Hematopoietic multipotent progenitor cell treated with erythropoietin and hydrocortisone succinate and interleukin-3 and kit ligand, for 17 days (in vitro differentiated cells): ENCODE data around the gene PKN1.

Source experiments
- DNase-seq: peaks from one replicate; pipeline ENCODE4 v3.0.0-alpha.2; 2015; ENCODE audit warnings: low spot score

PKN1 gene

GRCh38 chr19:14406645-14407401 lies 26.3 kb upstream of the PKN1 start:
- DNase-seq: no peak

- no peak for DNase-seq
Observed at GRCh38 chr19:14407605-14408484, 25.3 kb upstream of the PKN1 start.

- DNase-seq: no peak
Observed at GRCh38 chr19:14408491-14409145, 24.5 kb upstream of the PKN1 start.

GRCh38 chr19:14409146-14410023 lies 23.7 kb upstream of the PKN1 start:
- no peak for DNase-seq

GRCh38 chr19:14410091-14411051 lies 22.7 kb upstream of the PKN1 start:
- no peak for DNase-seq

- DNase-seq: no peak
Observed at GRCh38 chr19:14411161-14411937, 21.8 kb upstream of the PKN1 start.

GRCh38 chr19:14411938-14412245 lies 21.2 kb upstream of the PKN1 start:
- no peak for DNase-seq

GRCh38 chr19:14412324-14412995 lies 20.6 kb upstream of the PKN1 start:
- DNase-seq: no peak

- no peak for DNase-seq
Observed at GRCh38 chr19:14412996-14413692, 20.0 kb upstream of the PKN1 start.

- no peak for DNase-seq
Observed at GRCh38 chr19:14413693-14414181, 19.4 kb upstream of the PKN1 start.

GRCh38 chr19:14414926-14415690 lies 18.0 kb upstream of the PKN1 start:
- no peak for DNase-seq

- DNase-seq: peak; percentile 30
Observed at GRCh38 chr19:14416817-14417231, 16.3 kb upstream of the PKN1 start.

GRCh38 chr19:14418856-14419105 lies 14.3 kb upstream of the PKN1 start:
- DNase-seq: no peak

- peak; percentile 99 for DNase-seq
Observed at GRCh38 chr19:14419106-14419813, 13.8 kb upstream of the PKN1 start, which contains the start of gene DDX39A. TSS of gene DDX39A (minus strand) at chr19:14419341. CDS start at chr19:14413220, 6,121 bp downstream.

- DNase-seq: peak; percentile 80
Observed at GRCh38 chr19:14425696-14426138, 7.4 kb upstream of the PKN1 start.

- DNase-seq: no peak
Observed at GRCh38 chr19:14427461-14427860, 5.6 kb upstream of the PKN1 start.

- no peak for DNase-seq
Observed at GRCh38 chr19:14428882-14429416, 4.2 kb upstream of the PKN1 start.
